ENCODE data around the gene ERN1.

ERN1 gene

DNA sequence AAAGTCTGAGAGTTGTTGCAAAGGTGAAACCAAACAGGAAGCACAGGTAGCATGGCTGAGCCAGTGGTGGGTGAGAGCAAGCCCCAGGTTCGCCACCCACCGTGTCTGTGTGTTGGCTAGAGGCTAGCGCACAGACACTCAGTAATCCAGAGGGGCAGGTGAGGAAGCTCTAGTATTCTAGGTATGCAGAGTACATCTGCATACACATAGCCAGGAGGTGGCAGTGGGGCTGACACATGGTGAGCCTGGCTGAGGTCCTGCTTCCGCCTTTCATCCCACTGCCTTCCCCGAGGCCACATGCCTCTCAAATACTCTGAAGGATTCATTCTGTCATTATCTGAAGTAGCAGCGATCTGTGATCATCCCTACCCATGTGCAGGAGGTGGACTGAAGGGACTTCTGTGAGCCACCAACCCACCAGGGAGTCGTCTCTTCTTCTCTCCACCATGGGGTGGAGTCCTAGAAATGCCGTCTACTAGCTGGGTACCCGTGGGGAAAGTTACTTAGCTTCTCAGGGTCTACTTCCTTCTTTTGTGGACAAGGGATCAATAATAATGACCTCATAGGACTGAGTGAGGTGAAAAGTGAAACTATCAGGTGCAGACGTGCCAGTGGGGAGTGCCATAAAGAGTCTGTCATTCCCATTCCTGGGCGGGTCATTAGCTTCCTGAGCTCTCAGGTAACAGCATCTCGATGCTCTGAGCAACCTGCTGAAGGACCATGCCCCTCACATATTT is 73.5 kb downstream of the ERN1 start:
- no peak for DNase-seq

DNA sequence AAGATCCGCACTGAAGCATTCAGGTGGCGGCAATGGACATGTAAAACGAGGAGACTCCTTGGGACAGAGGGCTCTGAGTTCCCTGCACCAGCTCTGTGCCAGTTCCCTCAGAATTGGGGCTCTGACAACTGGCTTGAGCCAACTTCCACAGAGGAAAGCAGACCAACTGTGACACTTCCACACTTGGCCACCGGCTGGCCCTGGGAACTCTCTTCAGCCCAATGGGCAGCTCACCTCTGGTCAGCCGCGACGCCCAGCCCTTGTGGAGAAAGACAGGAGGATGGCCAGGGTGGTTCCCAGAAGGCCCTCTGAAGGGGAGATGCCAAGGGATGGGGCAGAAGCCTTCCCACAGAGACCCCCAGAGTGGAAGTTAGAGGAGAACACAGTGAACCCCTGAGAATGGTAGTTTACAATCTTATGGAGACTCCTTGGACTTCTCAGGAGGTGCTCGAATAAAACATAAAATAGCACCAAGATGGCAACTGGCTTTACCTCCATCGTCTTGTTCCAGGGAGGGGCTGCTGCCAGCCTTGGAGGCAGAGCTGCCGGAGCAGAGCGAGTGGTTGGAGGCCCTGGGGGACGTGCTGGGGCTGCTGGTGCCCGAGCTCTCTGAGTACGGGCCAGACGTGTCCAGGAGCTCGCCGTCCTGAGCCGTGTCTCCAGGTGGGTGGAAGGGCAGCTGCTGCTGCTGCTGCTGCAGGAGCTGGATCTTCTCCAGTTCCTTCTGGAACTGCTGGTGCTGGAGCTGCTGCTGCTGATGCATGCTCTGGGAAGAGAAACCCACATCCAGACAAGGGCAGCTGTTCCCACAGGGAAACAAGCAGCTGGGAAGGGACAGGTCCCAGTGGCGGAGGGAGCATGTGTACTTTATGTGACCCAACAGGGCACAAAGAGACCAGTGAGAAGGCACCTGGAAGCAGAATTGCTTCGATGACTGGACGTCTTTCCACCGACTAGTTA is 74.5 kb downstream of the ERN1 start:
- no peak for DNase-seq

DNA sequence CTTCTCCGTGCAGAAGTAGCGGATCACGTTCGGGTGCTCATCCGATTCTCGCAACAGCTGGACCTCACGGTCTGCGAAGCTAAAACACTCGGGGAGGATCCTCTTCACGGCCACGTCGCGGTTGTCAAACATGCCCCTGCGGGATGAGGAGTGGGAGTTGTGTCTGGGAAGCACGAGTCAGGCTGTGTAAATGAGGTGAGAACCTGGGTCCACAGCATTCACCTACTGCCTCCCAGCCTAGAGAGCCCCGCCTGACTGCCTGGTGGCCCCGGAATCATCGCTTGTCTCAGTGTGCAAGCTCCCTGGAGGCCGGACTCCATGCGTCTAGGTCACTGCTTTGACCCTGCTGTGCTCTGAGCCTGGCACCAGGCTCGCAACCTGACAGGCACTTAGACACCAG is 75.6 kb downstream of the ERN1 start:
- no peak for DNase-seq

DNA sequence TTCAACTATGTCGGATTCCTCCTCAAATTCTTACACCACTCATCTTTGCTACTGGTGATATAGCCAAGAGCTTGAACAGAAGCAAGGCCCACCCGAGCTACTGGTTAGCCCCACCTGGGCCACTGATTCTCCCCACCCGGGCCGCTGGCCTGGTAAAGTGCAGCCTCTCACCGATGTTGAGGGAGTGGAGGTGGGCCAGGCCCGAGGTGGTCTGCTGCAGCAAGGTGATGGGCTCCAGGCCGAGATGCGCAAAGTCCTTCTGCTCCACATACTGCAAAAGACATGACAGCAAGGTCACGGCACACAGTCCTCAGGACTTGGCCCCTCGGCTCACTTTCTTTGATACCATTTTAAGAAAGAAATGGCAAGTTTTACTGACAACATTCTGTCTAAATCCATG is 76.8 kb downstream of the ERN1 start:
- no peak for DNase-seq

DNA sequence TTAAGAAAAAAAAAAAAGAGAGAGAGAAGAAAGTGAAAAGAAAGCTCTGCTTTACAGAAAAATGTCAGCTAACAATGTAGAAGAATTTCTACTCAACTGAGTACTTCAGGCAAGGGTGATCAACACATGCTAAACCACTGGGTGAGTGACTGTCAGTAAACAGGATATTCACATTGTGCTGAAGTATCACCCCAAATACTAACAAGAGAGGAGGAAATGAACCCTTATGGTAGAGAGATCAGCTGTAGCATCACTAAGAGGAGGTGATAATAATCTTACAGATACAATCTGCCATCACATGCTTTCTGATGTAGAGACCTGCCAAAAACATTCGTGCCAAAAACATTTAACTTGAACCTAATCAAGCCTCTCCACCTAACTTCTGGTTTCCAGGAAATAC is 78.8 kb downstream of the ERN1 start:
- no peak for DNase-seq

DNA sequence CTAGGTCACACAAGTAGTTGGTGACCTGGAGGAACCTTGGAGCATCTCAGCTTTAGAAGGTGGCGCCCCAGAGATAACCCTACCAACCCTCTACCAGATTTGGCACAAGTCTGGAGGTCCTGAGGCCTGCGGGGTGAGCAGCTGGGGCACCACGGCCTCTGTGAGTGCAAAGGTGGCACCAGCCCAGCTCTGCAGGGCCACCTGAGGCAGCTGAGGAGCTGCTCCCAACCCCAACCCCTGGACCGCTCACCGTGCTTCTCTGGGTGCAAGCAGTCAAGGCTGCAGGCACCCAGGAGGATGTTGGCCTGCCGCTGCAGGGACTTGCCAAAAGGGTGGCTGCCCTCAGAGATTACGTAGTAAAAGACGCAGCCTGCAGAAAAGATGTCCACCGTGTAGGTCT is 81.1 kb downstream of the ERN1 start:
- DNase-seq: no peak

DNA sequence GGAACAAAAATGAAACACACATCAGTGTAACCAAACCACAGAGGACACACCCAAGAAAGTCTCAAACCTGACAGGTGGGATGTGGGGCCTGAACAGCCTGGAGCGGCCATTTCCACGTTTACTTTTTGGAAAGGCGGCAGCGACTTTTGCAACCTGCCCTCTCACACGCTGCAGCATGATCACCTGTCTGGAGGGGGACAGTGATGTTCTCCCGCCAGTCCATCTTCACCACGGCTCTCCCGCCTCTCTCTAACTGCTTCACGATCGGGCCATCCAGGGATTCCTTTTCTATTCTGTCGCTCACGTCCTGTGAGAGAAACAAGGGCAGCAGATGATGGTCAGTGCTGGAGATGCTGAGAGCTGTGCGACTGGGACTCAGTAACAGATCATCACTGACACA is 84.8 kb downstream of the ERN1 start:
- no peak for DNase-seq

DNA sequence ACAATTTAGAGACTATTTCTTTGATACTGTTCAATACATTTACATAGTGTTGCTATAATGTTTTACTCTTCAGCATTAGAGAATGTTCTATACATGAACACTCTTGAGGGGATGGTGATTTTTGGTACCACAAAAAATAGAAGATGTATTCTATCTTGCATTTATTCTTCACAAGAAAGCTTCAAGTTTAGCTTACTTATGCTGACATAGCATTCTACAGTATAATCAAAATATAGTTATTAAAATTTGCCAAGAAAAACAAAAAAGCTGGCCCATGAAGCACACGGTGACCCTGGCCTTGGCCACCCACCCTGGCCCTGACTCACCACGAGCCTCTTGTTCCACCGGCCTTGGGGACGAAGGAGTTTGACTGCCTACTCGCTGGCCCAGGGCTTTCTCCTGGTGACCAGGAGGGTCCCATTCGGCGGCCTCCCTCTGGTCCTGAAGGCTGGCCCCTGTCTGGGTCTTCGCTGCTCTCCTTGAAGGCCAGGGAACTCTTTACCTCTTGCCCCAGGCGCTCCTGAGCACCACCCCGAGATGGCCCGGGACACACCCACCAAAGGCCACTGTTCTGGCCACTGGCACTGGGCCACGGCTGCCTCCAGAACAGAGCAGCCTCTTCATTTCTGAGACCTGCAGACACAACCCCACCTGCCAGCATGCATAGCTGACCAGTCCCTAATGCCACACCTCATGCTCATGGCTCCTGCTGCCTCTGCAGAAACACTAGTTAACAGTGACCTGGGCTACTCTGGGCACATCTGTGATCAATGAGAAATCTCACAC is 87.1 kb downstream of the ERN1 start:
- DNase-seq: no peak

DNA sequence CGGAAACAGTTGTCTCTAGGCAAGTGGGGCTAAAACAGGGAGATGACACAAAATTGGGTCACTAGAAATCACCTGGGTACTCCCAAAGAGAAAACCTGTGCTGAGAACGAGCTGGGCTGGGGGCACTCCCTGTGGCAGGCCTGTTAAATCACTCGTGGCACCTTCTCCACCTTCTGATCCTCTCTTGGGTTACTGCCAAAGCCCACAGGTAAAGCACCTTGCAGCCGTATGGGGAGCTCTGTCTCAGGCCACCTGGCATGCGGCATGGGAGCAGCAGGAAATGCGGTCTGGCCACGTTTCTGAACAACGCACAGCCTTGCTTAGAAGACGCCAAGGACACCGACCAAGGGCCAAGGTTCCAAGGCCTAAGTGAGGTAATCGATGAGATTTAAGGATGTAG is 88.0 kb downstream of the ERN1 start:
- no peak for DNase-seq

DNA sequence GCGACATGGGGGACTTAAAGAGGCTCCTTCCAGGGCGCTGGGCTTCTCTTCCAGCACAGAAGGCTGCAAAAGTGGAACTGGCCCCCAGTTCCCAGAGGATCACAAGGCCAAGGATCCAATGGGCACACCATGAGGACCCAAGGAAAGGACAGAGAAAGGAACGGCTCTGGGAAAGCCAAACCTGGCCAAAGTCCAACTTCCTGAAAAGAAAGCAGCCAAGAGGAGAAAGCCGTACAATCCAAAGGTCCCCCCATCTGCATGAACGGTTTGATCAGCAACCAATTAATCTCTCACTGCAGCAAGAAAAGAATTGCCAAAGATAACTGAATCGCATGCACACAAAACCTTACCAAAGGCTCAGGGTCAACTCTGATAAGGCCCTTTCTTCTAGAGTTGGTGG is 89.7 kb downstream of the ERN1 start:
- DNase-seq: no peak

DNA sequence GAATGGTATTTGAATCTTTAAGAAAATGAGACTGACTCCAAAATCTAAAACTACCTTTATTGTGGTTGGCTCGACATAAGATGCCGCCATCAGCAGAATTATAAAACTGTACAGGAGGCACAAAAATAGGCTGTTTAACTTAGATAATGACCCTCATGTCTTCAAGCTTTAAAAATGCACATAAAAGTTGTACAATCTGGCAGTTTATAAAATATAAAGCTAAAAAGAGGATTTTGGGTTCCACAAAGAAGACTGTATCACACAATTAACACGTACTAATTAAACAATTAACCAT is 90.9 kb downstream of the ERN1 start:
- DNase-seq: no peak

DNA sequence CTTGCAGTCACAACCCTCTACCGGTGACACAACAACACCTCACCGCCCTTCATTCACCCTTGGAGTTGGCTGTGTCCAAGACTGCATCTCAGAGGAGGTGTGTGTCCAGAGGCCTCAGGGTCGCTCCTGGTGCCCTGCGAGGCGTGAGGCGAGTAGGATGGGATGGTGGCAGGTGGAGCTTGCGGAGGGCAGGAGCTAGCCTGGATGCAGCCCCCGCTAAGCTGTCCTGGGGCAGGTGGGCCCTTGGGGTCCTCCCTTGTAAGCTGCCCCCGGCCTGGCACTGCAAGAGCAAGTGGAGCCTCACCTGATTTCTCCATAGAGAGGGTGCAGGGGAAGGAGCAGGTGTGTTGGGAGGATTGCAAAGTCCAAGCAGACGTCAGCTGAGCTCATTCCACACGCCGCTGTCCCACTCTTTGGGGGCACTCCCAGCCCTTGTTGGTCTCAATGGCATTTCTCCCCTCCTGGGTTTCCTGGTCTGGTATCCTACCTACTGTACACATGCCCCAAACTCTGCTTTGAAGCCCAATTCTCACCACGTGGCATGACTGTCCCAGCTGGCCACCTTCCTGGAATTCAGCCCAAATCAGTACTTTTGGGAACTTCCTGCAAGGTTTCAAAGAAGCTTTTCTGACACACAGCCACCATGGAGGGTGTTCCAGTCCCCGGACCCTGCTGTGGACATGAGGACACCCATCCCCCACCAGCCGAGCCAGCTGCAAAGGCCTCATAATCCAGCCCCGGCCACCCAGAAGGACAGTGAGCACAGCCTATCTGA is 91.4 kb downstream of the ERN1 start:
- no peak for DNase-seq

DNA sequence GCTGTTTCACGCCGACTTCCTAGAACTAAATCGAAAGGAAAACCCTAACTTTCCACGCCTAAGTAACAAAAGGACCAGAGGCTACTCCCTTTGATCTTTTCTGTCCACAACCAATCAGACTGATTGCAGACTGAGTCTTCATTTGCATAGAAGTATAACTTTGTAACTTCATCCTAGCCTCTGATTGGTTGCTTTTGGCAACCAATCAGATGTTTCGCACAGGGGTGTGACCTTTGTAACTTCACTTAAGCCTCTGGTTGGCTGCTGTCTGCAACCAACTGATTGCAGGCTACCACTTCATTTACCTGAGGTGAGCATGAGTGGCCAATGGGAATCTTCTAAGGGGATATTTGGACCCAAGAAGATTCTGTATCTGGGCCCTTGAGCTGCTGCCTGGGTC is 92.1 kb downstream of the ERN1 start:
- no peak for DNase-seq

DNA sequence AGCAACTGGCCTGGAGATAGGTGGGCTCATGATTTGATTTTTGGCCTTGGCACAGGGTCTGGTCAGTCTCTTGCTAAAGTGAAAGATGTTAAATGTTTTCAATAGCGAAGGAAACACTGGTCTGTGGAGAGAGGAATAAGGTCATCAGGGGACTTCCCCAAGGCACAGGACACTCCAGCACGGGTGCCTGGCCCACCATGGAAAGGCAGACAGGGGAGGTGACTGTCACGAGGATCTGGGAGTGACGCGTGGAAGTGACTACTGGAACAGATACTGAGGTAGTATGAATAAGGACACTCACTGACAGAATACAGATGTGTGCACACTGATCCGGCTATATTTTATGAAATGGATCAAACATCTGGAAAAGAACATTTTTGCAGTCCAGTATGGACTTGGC is 92.8 kb downstream of the ERN1 start:
- DNase-seq: peak in 1 of 3 donors; percentile 27

DNA sequence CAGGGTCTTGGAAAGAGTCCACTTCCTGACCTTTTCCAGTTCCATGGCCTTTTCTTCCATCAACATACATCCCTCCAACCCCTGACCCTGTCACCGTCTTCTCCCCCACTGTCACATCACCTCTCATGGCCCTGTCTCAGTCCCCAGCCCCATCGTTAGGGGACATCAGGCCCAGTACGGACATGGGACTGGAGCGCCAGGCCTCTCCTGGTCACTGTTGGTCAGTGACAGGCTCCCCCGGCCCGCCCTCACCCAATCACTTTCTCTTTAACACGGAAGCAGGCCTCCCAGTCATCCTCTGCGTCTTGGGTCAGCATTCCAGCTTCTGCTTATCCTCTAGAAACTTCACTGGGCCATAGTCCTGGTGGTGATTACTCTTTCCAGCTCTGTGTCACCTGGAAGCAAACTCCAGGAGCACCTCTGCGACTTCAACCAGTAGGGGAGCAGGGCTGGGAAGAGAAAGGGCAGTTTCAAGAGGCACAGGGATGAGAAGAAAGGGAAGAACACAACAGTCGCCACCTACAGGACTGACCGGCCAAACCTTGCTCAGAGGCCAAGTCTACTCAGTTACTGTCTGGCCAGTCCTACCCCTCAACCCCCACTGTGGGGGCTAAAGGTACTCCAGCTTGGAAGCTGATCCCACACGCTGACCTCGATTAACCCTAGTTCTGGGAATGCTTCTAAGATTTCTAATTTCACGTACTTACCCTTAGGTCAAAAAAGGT is 93.6 kb downstream of the ERN1 start:
- DNase-seq: no peak

DNA sequence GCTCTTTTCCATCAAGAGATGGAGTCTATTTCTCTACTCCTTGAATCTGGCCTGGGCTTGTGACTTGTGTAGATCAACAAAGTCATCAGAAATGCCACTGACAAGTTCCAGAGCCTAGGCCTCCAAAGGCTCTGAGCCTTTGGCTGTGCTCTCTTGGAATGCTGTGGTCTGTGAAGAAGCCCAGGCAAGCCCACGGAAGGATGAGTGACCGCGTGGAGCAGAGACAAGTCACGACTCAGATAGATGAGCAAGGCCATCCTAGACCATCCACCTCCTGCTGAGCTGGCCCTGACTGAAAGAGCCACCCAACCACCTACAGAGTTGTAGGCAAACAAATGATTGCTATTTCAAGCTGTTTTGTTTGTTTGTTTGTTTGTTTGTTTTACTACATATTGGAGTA is 97.9 kb downstream of the ERN1 start:
- no peak for DNase-seq

DNA sequence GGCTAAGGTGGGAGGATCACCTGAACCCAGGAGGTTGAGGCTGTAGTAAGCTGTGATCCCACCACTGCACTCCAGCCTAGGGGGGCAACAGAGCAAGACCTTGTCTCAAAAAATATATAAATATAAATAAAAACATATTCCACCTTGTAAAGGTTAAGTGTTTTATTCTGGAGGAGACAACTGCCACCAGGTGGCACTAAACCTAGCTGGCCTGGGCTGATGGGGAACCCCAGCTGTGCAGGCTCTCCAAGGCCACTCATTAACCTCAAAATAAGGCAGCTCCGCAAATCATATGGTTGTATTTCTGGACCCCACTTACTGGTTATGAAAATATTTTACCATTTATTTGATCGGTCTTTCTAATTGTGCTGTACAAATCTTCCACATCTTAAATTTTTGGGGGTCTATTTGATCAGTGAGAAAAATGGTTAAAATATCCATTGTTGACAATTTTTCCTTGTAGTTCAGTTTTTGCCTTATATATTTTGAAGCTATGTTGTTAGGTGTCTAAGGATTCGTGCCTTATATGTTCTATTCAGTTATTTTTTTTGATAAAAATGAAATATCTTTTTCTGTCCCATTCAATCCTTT is 101.0 kb downstream of the ERN1 start:
- peak; percentile 80 to 87 (median 84) for DNase-seq

DNA sequence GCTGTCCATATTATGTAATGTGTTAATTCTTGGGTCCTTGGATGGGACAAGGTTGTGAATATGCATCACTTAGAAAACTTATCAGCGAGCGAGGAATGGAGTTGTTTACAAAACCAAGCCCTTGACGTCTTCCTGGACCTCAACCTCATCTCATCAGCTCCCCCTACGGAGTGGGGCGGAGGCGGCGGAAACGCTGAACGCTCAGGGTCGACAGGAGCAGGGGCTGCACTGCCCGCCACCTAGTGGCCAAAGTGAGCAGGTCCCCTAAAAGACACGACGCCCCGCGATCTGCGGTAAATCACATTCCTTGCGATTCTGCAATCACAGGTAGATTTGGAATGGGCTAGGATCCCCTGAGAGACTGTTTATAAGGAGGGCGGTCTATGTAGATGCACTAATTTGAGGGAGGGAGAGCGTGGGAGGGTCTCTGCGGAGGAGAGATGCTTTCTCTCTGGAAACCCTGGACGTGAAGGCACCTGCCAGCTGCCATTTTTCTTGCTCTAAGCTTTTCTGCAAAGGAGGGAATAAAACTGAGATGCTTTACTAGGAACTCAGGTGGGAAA is 104.1 kb downstream of the ERN1 start:
- DNase-seq: peak; percentile 81 to 90 (median 83)

DNA sequence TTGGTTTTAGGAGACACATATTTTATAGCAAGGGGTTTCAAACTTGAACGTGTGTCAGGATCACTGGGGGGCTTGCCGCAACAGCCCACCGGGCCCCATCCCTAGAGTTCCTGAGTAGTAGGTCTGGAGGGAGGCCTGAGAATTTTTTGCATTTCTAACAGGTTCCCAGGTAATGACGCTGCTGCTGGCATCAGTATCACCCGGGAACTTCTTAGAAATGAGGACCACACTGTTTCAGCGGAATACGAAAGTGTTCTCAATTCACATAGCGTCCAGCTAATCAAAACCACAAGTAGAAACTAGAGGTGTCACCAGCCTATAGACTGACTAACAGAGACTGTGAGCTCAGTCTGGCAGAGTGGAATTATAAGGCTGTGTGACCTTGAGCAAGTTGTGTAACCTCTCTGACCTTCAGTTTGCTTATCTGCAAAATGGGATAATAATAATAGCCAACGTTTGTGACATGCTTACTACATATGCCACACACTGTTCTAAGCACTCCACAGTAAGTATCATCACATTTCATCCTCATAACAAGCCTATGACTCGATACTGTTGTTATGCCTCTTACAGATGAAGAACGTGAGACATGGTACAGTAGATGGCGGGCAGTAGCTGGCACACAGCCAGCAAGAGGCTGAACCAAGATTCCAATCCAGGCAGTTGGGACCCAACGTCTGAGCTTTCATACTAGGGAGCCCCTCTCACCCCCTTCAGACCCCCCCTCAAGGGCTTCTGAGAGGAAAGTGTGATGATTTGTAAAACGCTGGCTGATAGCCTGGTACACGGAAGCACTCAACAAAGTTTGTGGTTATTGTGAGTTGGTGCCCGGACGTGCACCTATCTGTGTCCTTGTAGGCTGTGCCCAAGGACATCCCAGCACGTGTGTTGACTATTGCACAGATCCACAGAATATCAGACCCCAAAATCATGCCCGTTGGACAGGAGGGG is 104.9 kb downstream of the ERN1 start:
- no peak for DNase-seq

DNA sequence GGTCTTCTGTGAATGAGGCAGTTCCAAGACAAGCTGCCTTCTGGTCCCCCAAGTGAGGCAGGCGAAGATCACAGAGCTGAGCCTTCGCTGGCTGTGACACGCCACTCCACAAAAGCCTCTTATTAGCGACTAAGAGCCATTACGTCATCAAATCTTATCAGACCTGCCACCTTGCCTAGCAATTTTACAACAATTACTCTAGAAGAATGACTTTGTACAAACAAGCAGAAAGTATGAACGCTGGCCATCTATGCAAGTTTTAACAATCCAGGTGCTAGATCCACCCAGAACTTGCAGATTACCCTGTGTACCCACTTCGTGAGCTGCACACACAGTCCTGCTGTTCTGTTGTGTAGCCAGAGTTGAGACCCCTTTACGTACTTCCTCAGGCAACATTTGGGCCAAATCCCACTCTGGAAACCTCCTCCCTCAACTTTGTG is 105.7 kb downstream of the ERN1 start:
- DNase-seq: no peak
